Ramos (cell line): ENCODE data around the gene DEFB129.
"Not testable (repeated sequence)": the region's sequence is repeated elsewhere in the genome, so short reads cannot be mapped to it uniquely, and the experiment has no call there.

Experiments used
- in situ Hi-C: fragments of 300-500 bp; cut with MboI; formaldehyde crosslinking; loops from one replicate; pipeline ENCODE4 v1.14.3; 2022; ENCODE audit warnings: low sequenced_read_pairs; ENCODE audit not compliant: unreplicated experiment

DEFB129 gene, protein sequence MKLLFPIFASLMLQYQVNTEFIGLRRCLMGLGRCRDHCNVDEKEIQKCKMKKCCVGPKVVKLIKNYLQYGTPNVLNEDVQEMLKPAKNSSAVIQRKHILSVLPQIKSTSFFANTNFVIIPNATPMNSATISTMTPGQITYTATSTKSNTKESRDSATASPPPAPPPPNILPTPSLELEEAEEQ

DNA sequence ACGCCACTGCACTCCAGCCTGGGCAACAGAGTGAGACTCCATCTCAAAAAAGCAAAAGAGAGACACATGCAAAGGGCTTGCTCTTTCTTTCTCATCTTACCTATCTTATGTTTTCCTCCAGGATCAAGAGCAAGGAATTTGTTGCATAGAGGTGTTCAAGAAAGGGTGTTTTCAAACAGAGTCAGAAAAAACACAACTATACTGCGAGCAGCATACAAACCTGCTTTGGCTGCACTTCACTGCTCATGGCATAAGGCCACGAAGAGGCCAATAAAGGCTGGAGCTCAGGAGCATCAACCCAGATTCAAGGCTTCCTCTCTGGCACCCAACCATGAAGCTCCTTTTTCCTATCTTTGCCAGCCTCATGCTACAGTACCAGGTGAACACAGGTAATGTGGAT, at the start of gene DEFB129:
TSS of gene DEFB129 (plus strand) at position 301 of the 400 bp plus-strand sequence. CDS start at position 332, 31 bp downstream.
- in situ Hi-C loops: no loop called here

DNA sequence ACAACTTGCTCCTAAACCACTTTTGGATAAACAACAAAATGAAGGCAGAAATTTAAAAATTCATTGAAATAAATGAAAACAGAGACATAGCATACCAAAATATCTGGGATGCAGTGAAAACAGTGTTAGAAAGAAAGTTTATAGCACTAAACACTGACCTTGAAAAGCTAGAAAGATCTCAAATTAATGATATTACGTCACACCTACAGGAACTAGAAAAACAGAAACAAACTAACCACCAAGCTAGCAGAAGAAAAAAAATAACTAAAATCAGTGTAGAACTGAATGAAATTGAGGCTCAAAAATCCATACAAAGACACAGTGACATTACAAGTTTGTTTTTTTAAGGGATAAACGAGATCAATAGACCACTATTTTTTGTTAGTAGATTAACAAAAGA, 42.8 kb upstream of the DEFB129 start:
- in situ Hi-C loops: no loop called here

DNA sequence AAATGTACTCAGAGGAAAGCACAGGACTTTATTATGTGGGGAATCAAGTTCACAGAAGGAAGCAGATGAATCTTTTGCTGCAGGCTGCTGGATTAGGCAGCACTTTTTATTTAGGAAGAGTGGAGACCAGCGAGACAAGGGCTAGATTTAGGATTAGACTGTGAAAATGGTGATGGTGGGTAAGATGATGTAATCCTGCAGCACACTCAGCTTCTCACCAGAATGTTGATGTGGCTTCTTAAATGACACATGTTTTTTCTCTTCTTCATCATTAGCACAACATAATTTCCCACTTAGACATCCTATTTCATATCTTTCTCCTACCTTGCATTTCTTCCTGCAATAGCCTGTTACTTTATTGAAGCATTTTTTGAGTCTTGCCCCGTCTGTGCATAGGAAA, 39.3 kb upstream of the DEFB129 start:
- in situ Hi-C loops: no loop called here

DNA sequence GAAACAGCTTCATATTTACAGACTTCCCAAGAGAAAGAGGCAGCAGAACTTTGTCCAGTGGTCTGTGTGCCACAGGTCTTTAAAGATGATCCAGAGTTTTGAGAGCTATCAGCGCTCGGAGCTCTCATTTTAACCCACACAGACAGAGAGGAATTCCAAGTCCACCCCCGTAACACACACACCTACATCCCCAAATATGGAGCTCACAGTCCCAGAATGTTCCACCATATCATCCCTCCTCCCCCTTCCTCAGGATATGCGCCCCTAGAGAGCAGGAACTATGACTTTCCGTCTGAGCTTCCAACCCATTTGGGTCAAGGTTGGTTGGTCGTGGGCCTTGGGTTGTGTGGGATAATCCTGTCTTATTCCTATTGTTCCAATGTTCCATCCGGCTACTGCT, 37.4 kb upstream of the DEFB129 start, which contains the start of gene DEFB128:
TSS of gene DEFB128 (minus strand) at position 101 of the 400 bp plus-strand sequence. CDS start at position 13, 88 bp downstream.
- in situ Hi-C loops: no loop called here

DNA sequence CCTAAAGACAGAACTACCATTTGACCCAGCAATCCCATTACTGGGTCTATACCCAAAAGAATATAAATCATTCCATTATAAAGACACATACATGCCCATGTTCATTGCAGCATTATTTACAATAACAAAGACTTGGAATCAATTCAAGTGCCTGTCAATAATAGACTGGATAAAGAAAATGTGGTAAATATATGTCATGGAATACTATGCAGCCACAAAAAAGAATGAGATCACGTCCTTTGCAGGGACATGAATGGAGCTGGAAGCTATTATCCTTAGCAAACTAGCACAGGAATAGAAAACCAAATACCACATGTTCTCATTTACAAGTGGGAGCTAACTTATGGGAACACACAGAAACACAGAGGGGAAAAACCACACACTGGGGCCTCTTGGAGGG, 28.8 kb upstream of the DEFB129 start:
- in situ Hi-C loops: no loop called here

DNA sequence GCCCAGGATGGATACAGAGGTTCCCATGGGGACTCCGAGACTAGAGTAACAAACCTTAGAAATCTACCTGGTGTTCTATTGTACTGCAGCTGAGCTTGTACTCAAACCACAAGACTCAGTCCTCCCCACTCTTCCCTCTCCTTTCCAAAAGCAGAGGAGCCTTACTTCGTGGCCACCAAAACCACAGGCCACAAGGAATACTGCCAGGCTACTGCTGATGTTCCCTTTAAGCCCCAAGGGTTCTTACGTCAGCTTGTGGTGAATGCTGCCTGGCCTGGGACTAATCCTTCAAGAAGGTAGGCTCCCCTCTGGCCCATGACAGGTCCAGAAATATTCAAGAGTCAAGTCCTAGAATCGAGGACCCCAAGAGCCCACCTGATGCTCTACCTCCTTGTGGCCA, 27.1 kb upstream of the DEFB129 start:
- in situ Hi-C loops: no loop called here

DNA sequence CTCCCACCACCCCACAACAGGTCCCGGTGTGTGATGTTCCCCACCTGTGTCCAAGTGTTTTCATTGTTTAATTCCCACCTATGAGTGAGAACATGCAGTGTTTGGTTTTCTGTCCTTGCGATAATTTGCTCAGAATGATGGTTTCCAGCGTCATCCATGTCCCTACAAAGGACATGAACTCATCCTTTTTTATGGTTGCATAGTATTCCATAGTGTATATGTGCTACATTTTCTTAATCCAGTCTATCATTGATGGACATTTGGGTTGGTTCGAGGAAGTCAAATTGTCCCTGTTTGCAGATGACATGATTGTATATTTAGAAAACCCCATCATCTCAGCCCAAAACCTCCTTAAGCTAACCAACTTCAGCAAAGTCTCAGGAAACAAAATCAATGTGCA, 23.4 kb upstream of the DEFB129 start:
- in situ Hi-C loops: not testable (repeated sequence)

DNA sequence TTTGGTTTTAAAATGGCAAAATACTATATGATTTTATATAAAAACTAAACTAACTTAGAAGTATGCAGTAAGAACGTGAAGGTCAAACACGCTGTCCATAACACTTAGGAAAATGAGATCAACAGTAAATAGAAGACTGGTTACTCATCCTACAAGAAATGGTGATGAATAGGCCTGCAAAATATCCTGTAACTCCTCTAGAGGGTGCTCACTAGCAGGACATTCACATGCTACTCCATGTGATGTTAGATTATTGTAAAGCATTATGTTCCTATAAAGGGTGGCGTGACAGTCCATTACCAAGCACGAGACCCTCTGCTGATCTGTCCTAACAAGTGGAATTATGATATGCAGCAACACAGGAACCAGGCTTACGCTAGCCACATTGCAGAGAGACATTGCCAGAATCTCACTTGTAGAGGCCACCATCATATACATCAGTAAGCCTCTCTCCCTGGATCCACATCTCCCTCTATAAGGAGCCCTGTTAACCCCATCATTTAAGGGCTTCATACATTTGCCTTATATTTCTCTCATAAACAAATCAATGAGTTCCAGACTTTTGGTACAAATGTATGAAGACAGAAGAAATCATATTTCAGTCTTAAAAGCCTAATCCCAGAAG, 18.0 kb upstream of the DEFB129 start:
- in situ Hi-C loops: no loop called here

DNA sequence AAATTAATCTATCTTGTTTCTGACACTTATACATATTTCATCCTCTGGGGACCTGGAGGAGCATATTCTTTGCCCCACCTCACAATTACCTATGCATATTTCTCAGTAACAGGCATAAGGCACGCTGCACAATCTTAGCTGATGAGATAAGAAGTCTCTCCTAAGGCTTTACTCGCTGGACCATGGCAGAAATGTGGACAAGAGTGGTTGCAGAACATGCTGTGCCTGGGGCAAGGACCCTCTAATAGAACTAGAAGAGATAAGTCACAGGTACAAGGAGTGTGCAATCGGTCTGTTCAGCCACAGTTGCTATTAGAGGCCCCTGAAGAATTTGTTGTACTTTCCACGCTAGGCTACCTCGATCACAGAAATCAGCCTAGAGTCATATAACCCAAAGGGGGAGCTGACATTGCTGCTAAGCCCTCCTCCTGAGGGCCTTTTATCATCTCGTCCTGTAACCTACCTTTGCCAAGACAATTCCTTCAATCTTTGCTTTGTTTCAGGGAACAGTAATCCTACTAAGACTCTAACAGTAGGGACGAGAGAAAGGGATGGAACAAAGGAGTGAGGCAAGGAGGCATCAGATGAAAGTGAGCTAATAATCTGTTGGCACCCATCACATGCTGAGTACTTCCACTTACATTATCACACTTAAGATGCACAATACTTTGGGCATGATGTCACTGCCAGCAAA, 16.1 kb upstream of the DEFB129 start:
- in situ Hi-C loops: no loop called here

DNA sequence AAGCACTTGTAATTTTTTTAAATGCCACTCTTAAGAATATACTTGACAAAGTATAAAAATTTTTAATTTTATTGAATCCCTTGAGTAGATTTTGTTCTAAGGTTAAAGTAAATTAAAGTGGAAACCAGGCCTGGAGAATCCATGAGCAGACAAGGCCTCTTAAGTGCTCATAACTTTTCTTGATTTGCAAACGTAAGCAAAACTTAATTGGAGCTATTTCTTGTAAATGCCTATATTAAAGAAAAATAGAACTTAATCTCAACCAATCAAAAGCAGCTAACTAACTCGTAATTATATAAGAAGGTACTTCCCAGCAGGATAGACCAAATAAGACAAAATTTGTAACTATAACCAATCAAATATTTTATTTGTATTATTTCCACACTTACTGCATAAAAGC, 12.7 kb upstream of the DEFB129 start:
- in situ Hi-C loops: no loop called here

DNA sequence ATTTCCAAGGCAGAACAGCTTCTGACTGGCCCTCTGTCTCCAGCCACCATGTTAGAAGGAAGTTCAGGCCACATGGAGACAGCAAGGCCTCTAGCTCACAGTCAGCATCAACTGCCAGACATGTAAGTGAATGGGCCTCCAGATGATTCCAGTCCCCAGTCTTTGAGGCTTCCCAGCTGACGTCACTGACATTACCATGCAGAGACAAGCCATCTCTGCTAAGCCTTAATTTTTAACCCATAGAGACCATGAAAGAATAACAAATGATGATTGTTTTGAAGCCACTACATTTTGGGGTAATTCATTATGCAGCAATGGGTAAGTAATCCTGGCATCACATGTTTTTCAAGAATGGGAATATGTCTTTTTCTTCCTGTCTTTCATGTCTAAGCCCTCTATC, 11.3 kb upstream of the DEFB129 start:
- in situ Hi-C loops: no loop called here

DNA sequence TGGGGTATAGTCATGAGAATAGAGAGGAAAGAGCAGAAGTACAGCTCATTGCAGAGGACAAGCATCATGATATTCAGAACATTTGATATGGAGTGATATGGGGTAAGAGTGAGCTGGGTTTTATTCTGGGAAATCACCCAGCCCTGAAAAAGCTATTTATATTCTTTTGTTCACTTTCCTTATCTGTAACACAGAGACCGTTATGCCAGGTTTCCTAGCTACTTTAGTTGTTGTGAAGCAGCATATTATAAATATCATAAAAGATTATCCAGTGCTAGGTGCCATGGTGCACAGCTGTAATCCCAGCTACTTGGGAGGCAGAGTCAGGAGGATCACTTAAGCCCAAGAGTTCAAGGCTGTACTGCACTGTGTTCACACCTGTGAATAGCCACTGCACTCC, 9.8 kb upstream of the DEFB129 start:
- in situ Hi-C loops: no loop called here

DNA sequence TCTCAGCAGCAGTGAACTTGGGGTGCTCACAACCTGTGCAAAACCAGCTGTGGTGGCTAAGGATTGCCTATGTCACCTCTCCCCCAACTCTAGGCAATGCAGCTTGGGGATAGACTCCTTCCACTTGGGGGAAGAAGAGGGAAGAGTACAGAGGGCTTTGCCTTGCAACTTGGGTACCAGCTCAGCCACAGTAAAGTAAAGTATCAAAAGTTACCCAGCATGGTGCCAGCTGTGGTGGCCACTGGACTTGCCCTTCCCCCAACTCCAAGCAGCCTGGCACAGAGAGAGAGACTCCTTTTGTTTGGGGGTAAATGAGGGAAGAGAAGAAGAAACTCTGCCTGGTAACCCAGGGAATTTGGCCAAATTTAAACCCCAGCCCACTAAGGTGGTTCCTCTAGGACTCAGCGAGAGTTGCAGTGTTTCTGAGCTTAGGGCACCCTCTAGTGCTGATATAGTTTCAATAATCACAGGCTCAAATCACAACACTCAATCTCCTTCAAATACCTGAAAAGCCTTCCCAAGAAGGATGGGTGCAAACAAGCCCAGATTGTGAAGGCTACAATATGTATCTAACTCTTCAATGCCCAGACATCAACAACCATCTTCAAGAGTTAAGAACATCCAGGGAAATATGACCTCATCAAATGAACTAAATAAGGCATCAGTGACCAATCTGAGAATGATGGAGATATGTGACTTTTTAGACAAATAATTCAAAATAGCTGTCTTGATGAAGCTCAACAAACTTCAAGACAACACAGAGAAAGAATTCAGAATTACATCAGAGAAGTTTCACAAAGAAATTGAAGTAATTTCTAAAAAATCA, 7.6 kb upstream of the DEFB129 start:
- in situ Hi-C loops: no loop called here

DNA sequence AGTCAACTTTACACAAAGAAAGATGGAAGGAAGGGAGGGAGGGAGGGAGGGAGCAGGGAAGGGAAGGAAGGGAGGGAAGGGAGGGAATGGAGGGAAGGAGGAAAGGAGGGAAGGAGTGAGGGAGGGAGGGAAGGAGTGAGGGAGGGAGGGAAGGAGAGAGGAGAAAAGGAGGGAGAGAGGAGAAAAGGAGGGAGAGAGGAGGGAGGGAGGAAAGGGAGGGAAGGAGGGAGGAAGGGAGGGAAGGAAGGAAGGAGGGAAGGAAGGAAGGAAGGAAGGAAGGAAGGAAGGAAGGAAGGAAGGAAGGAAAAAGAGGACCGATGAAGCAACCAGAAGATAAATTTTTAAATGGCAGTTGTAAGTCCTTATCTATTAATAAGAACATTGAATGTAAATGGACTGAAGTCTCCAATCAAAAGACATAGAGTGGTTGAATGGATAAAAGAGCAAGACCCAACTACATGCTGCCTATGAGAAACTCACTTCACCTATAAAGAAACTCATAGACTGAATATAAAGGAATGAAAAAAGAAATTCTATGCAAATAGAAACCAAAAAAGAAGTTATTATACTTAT, 5.7 kb upstream of the DEFB129 start:
- in situ Hi-C loops: no loop called here

DNA sequence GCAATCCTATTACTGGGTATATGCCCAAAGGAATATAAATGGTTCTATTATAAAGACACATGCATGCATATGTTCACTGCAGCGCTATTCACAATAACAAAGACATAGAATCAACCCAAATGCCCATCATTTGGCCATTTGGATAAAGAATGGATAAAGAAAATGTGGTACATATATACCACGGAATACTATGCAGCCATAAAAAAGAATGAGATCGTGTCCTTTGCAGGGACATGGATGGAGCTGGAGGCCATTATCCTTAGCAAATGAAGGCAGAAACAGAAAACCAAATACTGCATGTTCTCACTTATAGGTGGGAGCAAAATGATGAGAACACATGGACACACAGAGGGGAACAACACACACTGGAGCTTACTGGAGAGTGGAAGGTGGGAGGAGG, 1.2 kb upstream of the DEFB129 start:
- in situ Hi-C loops: not testable (repeated sequence)

DNA sequence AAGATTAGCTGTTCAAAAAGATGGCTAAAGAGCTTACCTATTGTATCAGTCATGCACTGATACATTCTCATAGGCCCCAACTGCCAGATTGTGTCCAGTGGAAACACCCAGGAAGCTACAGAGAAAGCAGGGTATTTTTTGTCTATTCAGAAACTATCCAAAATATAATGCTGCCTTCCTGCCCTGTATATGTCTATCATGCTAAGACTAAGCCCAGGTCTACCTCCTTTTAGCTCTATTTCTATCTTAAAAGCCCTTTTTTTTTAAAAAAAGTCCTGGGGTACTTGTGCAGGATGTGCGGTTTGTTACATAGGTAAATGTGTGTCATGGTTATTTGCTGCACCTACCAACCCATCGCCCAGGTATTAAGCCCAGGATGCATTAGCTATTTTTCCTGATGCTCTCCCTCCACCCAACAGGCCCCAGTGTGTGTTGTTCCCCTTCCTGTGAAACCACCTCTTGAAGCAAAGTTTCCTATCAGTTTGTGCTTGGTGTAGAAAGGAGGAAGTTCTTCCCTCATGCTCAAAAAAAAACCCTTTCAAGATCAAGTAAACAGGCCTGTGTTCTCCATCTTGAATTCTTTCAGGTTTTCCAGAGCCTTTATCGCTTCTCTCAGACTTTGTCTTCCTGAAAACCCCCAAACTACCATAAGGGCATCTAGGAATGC, 514 bp downstream of the DEFB129 start:
- in situ Hi-C loops: no loop called here

DNA sequence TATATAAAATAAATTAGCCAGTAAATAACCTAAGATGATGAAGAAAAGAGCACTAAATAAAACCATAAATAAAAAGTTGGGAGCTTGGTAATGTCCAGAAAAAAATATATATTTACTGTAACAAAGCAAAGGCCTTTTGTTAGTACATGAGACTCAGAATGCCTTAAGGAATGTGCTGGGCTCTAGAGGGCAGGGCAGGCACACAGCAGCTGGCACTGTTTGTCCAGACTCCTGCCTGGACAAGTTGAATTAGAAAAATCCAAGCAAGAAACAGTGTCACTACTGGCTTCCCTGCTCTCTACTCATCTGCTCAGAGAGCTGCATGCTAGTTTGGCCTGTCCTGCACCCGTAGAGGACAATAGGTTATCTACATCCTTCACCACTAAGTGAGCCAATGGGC, 8.8 kb downstream of the DEFB129 start:
- in situ Hi-C loops: no loop called here

DNA sequence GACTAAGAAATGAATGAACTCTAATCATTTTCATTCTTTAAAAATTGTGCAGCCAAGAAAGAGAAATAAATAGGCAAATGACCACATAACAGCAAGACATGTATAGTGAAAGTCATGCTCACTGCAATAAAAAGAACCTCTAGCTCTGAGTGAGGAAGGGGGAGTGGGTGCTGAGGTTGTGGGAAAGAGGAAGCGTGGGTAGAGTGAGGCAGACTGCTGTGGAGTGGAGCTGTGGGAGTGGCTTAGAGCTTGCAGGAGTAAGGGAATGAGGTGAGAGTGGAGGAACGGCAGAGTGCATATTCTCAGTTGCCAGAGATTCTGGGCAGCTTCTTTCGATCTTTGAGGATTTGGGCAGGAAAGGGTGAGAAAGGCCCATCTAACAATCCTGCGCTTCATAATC, 10.4 kb downstream of the DEFB129 start:
- in situ Hi-C loops: no loop called here

DNA sequence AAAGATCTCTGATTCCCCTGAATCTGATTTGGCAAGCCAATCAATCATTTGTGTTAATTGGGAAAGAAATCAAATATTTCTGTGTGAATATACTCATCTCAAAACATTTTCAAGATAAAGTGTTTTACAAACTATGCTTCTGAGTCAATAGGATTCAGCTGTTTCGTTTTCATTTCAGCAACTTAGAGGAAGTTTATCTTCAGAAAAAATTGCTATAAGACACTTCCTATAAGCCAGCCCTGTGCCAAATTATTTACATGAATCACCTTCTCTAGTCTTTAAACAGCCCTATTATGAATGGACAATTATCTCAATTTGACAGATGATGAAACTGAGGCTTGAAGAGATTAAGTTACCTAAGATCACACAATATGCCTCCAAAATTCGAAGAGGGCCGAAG, 10.9 kb downstream of the DEFB129 start:
- in situ Hi-C loops: no loop called here

DNA sequence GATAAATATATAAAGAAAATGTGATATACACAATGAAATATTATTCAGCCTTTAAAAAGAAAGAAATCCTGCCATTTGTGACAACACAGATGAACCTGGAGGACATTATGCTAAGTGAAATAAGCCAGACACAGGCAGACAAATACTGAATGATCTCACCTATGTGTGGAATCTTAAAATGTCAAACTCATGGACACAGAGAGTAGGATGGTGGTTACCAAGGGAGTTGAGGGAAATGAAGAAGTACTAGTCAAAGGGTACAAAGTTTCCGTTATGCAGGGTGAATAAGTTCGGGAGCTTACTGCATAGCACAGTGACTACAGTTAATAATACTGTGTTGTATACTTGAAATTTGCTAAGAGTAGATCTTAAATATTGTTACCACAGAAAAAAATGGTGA, 15.8 kb downstream of the DEFB129 start:
- in situ Hi-C loops: no loop called here
